T47D (cell line): Measurements from ENCODE around the gene MAP1LC3B2.

ENCODE experiments used
- DNase-seq, 2 experiments: peaks; one replicate each; pipeline versions ENCODE4 v3.0.0 to v3.0.0-alpha.2; 2011 to 2012; ENCODE audit warnings: low read depth in 1 of 2, low spot score in 1 of 2
- JUND ChIP-seq: IDR thresholded peaks from 2 replicates; pipeline ENCODE4 v1.6.1; 2012; ENCODE audit warnings: low read depth
- in situ Hi-C: cut with HindIII; loops from 2 replicates; pipeline ENCODE4 v1.10.0; 2016; ENCODE audit warnings: low sequenced_read_pairs, low pct_unique_long_range_greater_than_20kb

Gene MAP1LC3B2

GRCh38 chr12:116559162-116559935 lies at the start of gene MAP1LC3B2:
MAP1LC3B2 (plus strand) TSS chr12:116559381; CDS start chr12:116575943, 16,562 bp downstream.
- in situ Hi-C loops: no loop called here
- DNase-seq: no peak
- no peak for TF ChIP-seq JUND

GRCh38 chr12:116513944-116514343 lies 45.2 kb upstream of the MAP1LC3B2 start:
- TF ChIP-seq JUND: no peak
- no peak for DNase-seq
- in situ Hi-C loops: no loop called here

- no peak for TF ChIP-seq JUND
- no peak for DNase-seq
- in situ Hi-C loops: no loop called here
These were observed 43.5 kb upstream of the MAP1LC3B2 start for GRCh38 chr12:116515684-116516083.

- DNase-seq: no peak
- in situ Hi-C loops: no loop called here
- TF ChIP-seq JUND: no peak
These were observed 42.5 kb upstream of the MAP1LC3B2 start for GRCh38 chr12:116516657-116517056.

- TF ChIP-seq JUND: no peak
- in situ Hi-C loops: no loop called here
- DNase-seq: no peak
These were observed 41.6 kb upstream of the MAP1LC3B2 start for GRCh38 chr12:116517431-116518045.

- TF ChIP-seq JUND: no peak
- in situ Hi-C loops: no loop called here
- DNase-seq: no peak
These were observed 38.9 kb upstream of the MAP1LC3B2 start for GRCh38 chr12:116520225-116520760.

GRCh38 chr12:116520801-116521471 lies 38.2 kb upstream of the MAP1LC3B2 start:
- DNase-seq: no peak
- in situ Hi-C loops: no loop called here
- no peak for TF ChIP-seq JUND

- no peak for DNase-seq
- in situ Hi-C loops: no loop called here
- no peak for TF ChIP-seq JUND
These were observed 34.9 kb upstream of the MAP1LC3B2 start for GRCh38 chr12:116524311-116524710.

GRCh38 chr12:116524964-116525379 lies 34.2 kb upstream of the MAP1LC3B2 start:
- in situ Hi-C loops: no loop called here
- DNase-seq: no peak
- no peak for TF ChIP-seq JUND

GRCh38 chr12:116525418-116526001 lies 33.7 kb upstream of the MAP1LC3B2 start:
- peak; percentile 44 to 86 for DNase-seq
- 0 out of 2 replicates have a peak, but pooled peaks have one; percentile 37 for TF ChIP-seq JUND
- in situ Hi-C loops: no loop called here

GRCh38 chr12:116528065-116528464 lies 31.1 kb upstream of the MAP1LC3B2 start:
- peak in 1 of 2 experiments; percentile 69 for DNase-seq
- in situ Hi-C loops: no loop called here
- no peak; the same call in 1 of the 2 replicates for TF ChIP-seq JUND

- no peak for TF ChIP-seq JUND
- in situ Hi-C loops: no loop called here
- DNase-seq: no peak
These were observed 30.7 kb upstream of the MAP1LC3B2 start for GRCh38 chr12:116528498-116528897.
